ENCODE data around the gene ABCG4. TPM values are rescaled to one million over a fixed set of nuclear protein-coding genes. Genes with fewer than 3 reads are reported as not detected.

Gene ABCG4
- total and polyA plus RNA-seq, 2 experiments from 2014 or later: 0.58 to 1.0 TPM

DNA sequence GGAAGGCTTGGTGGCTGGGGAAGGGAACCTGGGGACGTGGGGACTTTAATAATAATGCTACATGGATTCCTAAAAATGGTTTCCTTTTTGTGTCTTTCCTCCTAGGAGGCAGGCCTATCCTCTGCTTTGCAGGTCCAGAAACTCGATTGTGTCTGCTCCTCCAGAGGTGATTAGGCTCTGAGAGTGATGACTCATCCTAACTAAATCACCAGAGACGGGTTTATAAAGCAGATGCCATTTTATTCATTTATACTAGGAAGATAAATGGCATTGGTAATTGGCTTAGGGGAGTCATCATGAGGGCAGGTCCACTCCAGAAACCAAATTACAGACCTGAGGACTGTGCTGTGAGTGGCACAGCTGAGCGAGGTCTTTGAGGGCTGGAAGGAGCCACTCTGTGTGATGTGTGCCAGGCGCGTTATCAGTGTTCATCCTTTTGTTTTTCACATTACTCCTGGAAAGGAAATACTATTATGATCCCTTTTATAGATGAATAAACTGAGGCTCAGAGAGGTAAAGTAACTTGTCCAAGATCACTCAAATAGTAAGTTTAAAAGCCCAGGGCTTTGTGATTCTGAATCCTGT is 26.7 kb downstream of the ABCG4 start:
- H3K27ac Mint-ChIP-seq: peak overlapping the region; percentile 56; the same call in 1 of the 2 replicates
- no peaks in the 10 kb centered on the region for H3K27me3 ChIP-seq (ENCODE audit: insufficient read depth)
- H3K4me3 ChIP-seq: no peak overlapping the region
- H3K4me3 Mint-ChIP-seq: no peak overlapping the region
- DNase-seq (ENCODE audit: low spot score) (no peak), ATAC-seq (no peak)
- no peaks in the 10 kb centered on the region for H3K4me1 ChIP-seq (ENCODE audit: insufficient read depth)
- H3K4me1 Mint-ChIP-seq: peaks cover 8% of the 10 kb centered on the region; the same call in 2 of the 3 replicates
- H3K9me2 ChIP-seq (ENCODE audit: insufficient read depth): no peaks in the 10 kb centered on the region
- no peak overlapping the region for H3K4me2 ChIP-seq
- H4K20me1 ChIP-seq (replicated peaks; ENCODE audit: insufficient read depth): no peaks in the 10 kb centered on the region
- no peaks in the 10 kb centered on the region for H3K79me2 ChIP-seq (replicated peaks; ENCODE audit: insufficient read depth)
- peaks cover 8% of the 10 kb centered on the region for H3K27me3 Mint-ChIP-seq (ENCODE audit: insufficient read depth, low read depth, poor library complexity)
- H3K36me3 ChIP-seq (ENCODE audit: insufficient read depth): no peaks in the 10 kb centered on the region
- H3K9me3 Mint-ChIP-seq: no peaks in the 10 kb centered on the region
- H3K36me3 Mint-ChIP-seq (ENCODE audit: low read depth): no peaks in the 10 kb centered on the region; the same call in 2 of the 3 replicates
- TF ChIP-seq JUNB (IDR thresholded peaks at IDR 0.05; ENCODE audit: unreplicated experiment): no peak
- TF ChIP-seq, protein P1, sequence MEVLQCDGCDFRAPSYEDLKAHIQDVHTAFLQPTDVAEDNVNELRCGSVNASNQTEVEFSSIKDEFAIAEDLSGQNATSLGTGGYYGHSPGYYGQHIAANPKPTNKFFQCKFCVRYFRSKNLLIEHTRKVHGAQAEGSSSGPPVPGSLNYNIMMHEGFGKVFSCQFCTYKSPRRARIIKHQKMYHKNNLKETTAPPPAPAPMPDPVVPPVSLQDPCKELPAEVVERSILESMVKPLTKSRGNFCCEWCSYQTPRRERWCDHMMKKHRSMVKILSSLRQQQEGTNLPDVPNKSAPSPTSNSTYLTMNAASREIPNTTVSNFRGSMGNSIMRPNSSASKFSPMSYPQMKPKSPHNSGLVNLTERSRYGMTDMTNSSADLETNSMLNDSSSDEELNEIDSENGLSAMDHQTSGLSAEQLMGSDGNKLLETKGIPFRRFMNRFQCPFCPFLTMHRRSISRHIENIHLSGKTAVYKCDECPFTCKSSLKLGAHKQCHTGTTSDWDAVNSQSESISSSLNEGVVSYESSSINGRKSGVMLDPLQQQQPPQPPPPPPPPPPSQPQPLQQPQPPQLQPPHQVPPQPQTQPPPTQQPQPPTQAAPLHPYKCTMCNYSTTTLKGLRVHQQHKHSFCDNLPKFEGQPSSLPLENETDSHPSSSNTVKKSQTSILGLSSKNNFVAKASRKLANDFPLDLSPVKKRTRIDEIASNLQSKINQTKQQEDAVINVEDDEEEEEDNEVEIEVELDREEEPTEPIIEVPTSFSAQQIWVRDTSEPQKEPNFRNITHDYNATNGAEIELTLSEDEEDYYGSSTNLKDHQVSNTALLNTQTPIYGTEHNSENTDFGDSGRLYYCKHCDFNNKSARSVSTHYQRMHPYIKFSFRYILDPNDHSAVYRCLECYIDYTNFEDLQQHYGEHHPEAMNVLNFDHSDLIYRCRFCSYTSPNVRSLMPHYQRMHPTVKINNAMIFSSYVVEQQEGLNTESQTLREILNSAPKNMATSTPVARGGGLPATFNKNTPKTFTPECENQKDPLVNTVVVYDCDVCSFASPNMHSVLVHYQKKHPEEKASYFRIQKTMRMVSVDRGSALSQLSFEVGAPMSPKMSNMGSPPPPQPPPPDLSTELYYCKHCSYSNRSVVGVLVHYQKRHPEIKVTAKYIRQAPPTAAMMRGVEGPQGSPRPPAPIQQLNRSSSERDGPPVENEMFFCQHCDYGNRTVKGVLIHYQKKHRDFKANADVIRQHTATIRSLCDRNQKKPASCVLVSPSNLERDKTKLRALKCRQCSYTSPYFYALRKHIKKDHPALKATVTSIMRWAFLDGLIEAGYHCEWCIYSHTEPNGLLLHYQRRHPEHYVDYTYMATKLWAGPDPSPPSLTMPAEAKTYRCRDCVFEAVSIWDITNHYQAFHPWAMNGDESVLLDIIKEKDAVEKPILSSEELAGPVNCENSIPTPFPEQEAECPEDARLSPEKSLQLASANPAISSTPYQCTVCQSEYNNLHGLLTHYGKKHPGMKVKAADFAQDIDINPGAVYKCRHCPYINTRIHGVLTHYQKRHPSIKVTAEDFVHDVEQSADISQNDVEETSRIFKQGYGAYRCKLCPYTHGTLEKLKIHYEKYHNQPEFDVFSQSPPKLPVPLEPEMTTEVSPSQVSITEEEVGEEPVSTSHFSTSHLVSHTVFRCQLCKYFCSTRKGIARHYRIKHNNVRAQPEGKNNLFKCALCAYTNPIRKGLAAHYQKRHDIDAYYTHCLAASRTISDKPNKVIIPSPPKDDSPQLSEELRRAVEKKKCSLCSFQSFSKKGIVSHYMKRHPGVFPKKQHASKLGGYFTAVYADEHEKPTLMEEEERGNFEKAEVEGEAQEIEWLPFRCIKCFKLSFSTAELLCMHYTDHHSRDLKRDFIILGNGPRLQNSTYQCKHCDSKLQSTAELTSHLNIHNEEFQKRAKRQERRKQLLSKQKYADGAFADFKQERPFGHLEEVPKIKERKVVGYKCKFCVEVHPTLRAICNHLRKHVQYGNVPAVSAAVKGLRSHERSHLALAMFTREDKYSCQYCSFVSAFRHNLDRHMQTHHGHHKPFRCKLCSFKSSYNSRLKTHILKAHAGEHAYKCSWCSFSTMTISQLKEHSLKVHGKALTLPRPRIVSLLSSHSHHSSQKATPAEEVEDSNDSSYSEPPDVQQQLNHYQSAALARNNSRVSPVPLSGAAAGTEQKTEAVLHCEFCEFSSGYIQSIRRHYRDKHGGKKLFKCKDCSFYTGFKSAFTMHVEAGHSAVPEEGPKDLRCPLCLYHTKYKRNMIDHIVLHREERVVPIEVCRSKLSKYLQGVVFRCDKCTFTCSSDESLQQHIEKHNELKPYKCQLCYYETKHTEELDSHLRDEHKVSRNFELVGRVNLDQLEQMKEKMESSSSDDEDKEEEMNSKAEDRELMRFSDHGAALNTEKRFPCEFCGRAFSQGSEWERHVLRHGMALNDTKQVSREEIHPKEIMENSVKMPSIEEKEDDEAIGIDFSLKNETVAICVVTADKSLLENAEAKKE (CRISPR knock-in tag; IDR thresholded peaks at IDR 0.05): no peak
- no peak for TF ChIP-seq CREB1 (CRISPR knock-in tag; IDR thresholded peaks at IDR 0.05; ENCODE audit: low read depth)
- TF ChIP-seq ZNF331 (CRISPR knock-in tag; IDR thresholded peaks at IDR 0.05; ENCODE audit: low read depth): no peak
- no peak for TF ChIP-seq POLR2AphosphoS5 (IDR thresholded peaks at IDR 0.05; ENCODE audit: low read depth)
- TF ChIP-seq, protein P2, sequence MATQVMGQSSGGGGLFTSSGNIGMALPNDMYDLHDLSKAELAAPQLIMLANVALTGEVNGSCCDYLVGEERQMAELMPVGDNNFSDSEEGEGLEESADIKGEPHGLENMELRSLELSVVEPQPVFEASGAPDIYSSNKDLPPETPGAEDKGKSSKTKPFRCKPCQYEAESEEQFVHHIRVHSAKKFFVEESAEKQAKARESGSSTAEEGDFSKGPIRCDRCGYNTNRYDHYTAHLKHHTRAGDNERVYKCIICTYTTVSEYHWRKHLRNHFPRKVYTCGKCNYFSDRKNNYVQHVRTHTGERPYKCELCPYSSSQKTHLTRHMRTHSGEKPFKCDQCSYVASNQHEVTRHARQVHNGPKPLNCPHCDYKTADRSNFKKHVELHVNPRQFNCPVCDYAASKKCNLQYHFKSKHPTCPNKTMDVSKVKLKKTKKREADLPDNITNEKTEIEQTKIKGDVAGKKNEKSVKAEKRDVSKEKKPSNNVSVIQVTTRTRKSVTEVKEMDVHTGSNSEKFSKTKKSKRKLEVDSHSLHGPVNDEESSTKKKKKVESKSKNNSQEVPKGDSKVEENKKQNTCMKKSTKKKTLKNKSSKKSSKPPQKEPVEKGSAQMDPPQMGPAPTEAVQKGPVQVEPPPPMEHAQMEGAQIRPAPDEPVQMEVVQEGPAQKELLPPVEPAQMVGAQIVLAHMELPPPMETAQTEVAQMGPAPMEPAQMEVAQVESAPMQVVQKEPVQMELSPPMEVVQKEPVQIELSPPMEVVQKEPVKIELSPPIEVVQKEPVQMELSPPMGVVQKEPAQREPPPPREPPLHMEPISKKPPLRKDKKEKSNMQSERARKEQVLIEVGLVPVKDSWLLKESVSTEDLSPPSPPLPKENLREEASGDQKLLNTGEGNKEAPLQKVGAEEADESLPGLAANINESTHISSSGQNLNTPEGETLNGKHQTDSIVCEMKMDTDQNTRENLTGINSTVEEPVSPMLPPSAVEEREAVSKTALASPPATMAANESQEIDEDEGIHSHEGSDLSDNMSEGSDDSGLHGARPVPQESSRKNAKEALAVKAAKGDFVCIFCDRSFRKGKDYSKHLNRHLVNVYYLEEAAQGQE (IDR thresholded peaks at IDR 0.05; ENCODE audit: unreplicated experiment): no peak
- no peak for TF ChIP-seq ZNF114 (CRISPR knock-in tag; IDR thresholded peaks at IDR 0.05)
- no peak for TF ChIP-seq STAT1 (IDR thresholded peaks at IDR 0.05; ENCODE audit: unreplicated experiment)
- TF ChIP-seq, protein P3, sequence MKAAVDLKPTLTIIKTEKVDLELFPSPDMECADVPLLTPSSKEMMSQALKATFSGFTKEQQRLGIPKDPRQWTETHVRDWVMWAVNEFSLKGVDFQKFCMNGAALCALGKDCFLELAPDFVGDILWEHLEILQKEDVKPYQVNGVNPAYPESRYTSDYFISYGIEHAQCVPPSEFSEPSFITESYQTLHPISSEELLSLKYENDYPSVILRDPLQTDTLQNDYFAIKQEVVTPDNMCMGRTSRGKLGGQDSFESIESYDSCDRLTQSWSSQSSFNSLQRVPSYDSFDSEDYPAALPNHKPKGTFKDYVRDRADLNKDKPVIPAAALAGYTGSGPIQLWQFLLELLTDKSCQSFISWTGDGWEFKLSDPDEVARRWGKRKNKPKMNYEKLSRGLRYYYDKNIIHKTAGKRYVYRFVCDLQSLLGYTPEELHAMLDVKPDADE (IDR thresholded peaks at IDR 0.05): no peak
- TF ChIP-seq, protein P4, sequence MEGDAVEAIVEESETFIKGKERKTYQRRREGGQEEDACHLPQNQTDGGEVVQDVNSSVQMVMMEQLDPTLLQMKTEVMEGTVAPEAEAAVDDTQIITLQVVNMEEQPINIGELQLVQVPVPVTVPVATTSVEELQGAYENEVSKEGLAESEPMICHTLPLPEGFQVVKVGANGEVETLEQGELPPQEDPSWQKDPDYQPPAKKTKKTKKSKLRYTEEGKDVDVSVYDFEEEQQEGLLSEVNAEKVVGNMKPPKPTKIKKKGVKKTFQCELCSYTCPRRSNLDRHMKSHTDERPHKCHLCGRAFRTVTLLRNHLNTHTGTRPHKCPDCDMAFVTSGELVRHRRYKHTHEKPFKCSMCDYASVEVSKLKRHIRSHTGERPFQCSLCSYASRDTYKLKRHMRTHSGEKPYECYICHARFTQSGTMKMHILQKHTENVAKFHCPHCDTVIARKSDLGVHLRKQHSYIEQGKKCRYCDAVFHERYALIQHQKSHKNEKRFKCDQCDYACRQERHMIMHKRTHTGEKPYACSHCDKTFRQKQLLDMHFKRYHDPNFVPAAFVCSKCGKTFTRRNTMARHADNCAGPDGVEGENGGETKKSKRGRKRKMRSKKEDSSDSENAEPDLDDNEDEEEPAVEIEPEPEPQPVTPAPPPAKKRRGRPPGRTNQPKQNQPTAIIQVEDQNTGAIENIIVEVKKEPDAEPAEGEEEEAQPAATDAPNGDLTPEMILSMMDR (conservative IDR thresholded peaks at IDR 0.05; ENCODE audit: low read depth in 2 of 2): no peak
- no peak for TF ChIP-seq NANOG (IDR thresholded peaks at IDR 0.05; ENCODE audit: borderline replicate concordance)
- H2AFZ ChIP-seq: no peak overlapping the region
- no peaks in the 10 kb centered on the region for H3F3A ChIP-seq (replicated peaks; ENCODE audit: low read depth)
- H3K27ac ChIP-seq (ENCODE audit: low read depth): no peak overlapping the region

All from GM23338 (cell line).